NAMALWA (cell line): ENCODE data around the gene PHF3.

Source experiments
- DNase-seq: peaks from one replicate; pipeline ENCODE4 v3.0.0-alpha.2; 2015; ENCODE audit warnings: low spot score

Gene PHF3

DNA sequence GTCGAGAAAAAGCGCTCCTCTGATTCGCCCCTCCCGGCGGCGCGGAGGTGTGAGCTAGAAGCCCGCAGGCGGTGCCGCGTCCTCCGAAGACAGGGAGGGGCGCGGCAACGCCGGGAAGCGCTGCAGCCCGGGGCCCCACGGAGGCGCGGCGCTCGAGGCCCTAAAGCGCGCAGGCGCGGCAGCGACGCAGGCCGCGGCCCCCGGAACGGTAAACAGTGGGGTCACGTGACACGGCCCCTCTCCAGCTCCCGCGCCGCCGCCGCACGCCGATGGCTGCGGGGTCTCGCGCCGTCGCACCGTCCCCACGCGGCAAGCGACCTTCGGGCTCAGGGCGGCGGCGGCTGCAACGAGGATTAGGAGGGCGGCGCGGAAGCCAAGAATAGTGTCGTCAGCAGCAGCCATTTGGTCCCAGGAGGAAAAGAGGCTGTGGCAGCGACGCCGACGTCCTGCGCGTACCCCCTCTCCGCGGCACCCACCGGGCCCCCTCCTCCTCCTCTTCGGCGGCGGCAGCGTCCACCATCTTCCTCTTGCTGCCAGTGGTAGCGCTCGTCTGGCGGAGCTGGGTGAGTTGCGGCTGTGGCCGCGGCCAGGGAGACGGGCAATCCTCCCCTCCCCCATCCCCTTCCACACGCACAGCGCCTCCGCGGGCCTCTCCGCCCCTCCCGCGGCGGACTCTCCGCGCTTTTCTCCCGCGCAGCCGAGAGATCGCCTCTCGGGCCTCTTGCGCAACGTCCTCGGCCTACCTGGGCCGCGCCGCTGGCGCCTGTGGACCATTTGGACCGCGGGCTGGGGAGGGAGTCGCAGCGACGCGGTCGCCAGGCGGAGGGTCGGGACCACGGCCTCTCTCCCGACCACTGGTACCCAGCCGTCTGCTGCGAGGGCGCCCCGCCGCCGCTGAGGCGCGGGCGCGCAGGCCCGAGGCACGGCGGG lies at the start of gene PHF3:
Gene PHF3, plus strand, starts transcription at position 215 of the 930 bp plus-strand sequence. CDS start 10,750 bp downstream, outside the sequence.
- DNase-seq, result peak; percentile 95

- no peak for DNase-seq
These were observed 45.6 kb upstream of the PHF3 start for GRCh38 chr6:63589952-63590411.

GRCh38 chr6:63592886-63593285 lies 42.7 kb upstream of the PHF3 start:
- no peak for DNase-seq

DNA sequence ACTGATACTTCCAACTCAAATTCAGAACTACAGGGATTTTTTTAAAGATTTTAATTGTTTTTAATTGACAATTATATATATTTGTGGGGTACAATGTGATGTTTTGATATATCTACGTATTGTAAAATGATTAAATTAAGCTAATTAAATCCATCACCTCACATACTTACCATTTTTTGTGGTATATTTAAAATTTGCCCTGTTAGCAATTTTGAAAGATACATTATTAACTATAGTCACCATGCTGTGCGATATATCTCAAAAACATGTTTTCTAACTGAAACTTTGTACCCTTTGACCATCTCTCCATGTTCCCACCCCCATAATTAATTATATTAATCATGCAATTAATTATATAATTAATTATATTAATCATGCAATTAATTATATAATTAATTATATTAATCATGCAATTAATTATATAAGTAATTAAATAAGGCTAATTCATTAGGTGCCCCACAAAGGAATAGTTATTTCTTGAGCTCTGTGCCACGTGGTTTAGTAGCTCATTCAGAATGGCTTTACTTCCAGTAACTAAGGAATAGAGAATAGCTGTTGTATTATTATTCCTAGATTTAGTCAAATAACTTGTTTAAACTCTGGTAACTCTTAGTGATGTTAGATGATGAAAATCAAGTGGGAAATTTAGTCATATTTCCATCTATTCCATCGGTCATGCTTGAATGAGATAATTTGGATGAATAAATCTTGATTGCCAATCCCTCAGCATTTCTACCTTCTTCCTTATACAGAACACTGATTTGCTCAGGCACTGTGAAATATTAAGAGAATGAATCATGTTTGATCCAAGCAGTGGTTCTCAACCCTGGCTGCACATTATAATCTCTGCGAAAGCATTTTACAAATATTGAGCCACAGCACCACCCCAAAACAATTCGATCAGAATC lies 38.2 kb upstream of the PHF3 start:
- DNase-seq, result no peak

GRCh38 chr6:63598049-63599036 lies 37.3 kb upstream of the PHF3 start:
- DNase-seq, result peak; percentile 92

GRCh38 chr6:63599243-63599642 lies 36.4 kb upstream of the PHF3 start:
- DNase-seq, result no peak

DNA sequence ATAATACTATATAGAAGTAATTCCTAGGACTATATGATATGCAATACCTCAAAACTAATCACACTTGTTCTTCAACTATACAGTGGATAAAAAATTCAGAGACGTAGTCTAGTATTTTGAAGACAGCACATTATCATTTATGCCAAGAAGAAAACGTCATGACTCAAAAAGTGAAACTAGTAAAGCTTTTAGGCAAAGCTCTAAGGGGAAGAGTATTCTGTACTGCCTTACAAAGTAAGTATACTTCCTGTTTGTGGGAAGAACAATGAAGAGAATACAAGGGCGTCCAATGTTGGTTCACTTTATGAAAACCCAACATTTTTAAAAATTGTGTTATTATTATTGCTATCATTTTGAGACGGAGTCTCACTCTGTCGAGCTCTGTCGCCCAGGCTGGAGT lies 35.5 kb upstream of the PHF3 start:
- DNase-seq, result no peak

DNA sequence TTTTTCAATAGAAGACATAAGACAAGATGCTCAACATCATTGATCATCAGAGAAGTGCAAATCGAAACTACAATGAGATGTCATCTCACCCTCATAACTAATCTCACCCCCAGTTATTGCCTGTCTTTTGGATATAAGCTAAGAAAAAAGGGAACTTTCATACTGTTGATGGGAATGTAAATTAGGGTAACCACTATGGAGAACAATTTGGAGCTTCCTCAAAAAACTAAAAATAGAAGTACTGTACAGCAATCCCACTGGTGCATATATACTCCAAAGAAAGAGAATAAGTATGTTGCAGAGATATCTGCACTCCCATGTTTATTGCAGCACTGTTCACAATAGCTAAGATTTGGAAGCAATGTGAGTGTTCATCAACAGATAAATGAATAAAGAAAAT lies 26.4 kb upstream of the PHF3 start:
- DNase-seq, result no peak

DNA sequence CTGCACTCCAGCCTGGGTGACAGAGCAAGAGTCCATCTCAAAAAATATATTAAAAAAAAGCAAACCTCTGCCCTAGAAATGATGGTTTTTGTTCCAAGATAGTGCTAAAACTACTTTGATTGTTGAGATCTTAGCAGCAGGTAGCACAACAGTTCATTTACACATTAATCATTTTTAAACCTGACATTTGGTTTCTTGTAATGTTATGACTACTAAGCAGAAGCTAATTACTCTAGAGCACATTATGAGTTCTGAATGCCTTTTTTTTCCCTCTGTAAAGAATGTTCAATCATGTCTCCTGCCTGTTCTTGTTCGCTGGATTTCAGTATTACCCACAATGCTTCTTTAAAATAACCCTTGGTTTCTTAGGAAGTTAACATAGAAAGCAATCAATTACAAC lies 24.7 kb upstream of the PHF3 start:
- no peak for DNase-seq

DNA sequence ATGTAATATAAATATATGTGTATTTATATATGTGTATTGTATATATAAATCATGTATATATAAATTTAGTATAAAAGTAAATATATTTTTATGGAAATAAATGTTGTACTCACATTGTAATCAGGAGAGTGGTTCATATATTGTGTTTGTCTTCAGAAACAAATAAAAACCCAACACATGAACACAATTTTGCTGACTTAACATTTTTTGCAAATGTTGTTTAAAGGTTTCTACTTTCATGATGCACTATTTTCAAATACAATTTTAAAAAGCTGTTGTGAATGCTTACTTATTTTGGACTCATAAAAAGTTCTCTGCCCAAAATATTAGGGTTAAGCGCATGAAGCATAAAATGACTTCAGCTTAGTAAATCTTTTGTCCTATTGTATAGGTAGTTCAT lies 24.0 kb upstream of the PHF3 start:
- DNase-seq, result no peak

DNA sequence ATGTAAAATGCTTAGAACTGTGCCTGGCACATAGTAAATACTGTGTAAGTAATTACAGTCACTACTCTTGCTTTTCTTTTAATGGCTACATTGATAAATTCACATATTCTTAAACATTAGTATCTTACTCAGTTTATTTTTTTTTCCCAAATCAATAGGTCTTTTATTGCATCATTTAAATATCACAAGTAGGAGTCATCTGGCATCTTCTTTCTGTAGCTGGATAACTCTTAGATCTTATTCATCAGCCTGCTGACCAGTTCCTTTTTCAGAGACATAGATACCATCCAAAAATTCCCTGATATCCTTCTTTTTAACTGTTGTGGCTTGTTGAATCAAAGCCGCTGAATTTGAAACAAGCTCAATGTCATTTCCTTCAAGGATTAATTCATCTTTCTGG lies 20.0 kb upstream of the PHF3 start:
- no peak for DNase-seq

DNA sequence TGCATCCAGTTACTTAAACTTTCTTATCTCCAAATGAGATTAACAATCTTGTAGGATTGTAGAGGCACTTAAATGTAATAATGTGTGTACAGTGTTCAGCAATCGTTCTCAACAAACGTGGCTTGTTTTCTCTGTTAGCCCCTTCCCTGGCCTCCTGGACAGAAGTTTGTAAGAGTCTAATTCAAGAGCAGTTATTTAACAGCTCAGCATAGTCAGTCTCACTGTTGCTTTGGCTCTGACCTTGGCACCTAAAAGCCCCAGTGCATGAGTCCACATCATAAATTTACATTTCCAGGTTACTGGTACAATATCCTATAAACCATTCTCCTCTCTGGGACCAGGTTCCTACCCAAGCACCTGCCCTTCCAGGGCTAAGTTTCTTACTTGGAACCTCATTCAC lies 11.5 kb upstream of the PHF3 start:
- no peak for DNase-seq

DNA sequence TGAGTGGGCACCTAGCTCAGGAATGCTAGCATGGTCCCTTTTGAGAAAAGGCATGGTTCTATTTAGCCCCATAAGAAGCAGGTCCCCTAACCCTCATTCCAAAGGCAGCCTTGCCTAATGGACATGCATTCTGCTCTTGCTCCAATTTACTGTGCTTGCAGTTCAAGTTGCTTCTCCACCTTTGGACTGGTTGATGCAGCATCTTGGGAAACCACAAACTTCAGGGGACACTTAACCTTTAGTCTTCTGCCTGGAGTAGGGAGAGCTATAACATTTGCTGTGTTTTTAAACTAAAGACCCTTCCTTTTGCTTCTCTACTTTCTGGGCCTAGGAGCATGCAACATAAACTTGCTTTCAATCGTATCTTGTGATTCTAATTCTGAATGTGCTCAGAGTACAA lies 5.1 kb upstream of the PHF3 start:
- DNase-seq, result no peak

GRCh38 chr6:63634630-63635029 lies 972 bp upstream of the PHF3 start:
- DNase-seq, result peak; percentile 27

DNA sequence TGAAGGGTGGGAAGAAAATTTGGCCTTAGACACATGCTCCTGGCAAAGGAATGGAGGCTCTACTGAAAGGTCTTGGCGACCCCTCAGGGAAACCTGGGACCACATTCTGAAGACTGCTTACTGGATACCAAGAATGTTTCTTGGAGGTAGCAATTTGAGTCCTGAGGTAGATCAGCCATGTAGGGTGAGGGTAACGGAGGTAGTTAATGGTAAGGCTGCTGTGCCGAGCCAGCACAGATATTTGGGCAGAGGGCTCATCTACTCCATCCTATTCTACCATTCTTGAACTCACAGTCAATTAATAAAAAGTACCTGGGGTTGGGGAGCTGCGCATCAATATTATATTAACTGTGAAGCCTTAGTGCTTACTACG lies 401 bp upstream of the PHF3 start:
- no peak for DNase-seq

DNA sequence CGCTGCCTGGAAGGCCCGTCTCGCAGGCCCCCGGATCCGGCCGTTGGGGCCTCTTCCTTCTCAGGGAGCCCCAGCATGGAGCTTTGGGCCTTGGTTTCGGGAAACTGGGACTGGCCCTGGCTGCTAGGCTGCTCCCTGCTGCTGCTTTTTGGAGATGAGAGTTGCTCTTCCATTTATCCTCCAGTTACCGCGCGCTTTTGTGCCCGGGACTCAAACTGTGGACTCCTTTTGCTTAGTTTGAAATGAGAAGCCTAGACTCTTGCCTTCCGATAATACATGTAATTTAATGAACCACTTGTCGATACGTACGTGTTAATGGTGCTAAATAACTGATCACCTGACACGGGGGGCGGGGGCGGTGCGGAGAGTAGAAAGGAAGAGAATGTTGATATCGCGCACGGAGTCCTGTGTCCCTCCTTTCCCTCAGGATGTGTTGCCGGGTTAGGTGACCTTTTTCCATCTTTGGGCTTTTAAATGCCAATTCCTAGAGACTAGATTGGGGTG lies 968 bp downstream of the PHF3 start:
- peak; percentile 63 for DNase-seq

DNA sequence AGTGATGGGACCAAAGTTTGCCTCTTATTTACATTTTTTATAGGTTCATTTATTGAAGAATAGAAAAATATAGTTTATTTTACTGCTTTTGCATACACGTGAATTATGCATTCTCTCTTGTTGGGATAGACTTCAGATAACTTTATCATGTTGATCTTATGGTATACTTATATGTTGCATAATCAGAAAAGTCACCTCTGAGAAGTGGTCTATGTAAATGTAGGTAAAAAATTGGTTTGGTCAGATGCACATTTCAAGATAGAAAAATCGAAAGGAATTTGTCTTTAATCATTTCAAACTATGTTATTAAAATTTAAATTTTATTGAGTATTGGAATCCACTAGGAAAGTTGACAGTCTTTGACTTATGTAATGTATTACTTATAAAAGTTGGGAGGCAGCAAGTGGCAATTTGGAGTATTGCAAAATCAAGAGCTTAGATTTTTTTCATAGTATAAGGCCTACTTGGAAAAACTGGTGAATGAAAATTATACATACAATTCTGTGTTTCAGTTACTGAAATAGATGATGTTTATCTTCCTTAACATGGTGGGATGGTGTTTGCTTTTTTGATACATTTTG lies 2.4 kb downstream of the PHF3 start:
- peak; percentile 29 for DNase-seq

GRCh38 chr6:63640062-63640461 lies 4.5 kb downstream of the PHF3 start:
- no peak for DNase-seq

- DNase-seq, result peak; percentile 39
These were observed 8.3 kb downstream of the PHF3 start for GRCh38 chr6:63643862-63644261.

DNA sequence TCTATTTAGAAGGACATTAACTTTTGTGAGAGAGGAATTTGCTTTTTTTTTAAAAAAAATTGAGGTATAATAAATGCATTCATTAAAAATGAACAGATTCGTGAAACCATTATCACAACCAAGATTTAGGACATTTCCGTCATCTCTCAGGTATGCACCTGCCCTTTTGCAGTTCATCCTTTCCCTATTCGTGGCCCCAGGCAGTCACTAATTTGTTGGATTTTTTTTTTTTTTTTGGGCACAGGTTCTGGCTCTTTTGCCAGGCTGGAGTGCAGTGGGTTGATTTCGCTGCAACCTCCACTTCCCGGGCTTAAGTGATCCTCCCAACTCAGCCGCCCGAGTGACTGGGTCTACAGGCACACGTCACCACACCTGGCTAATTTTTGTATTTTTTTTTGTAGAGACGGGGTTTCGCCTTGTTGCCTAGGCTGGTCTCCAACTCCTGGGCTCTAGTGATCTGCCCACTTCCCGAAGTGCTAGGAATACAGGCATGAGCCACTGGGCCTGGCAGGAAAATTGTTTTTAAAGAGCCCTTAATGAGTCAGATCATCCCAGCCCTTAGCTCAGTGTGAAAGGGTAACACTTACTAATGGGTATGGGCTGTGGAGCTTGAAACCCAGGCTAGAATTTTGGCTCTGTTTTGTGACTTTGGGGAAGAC lies 9.2 kb downstream of the PHF3 start:
- no peak for DNase-seq
